ENCODE measurements around the gene LYVE1.

The LYVE1 gene

DNA sequence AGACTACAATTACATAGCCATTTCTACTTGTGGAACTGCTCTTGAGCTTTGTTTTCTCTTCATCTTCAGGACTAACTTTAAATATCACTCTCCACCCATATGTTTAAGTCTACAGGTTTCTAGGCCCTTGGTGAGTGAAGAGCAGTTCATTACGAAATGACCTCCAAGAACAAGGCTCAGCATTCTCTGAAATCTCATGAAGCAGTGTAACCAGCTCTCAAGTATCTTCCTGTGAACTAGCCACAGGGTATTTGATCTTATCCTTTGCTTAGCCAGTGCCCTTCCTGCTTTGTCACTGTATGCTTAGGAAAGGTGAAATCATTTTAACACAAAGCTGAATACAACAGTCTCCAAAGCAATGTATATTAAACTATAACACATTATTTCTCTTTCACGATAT is 20.4 kb upstream of the LYVE1 start:
- Histone ChIP-seq H3K36me3 (peaks cover 0 to 55% (median 0%) of the 10 kb centered on the region in 11 experiments; a peak in 9 of 22 replicates), H3K4me1 (peaks cover 3 to 100% (median 75%) of the 10 kb centered on the region in 10 experiments), H3K4me3 (no peak overlapping the region), H3K4me2 (peak overlapping the region in 9 of 11 experiments; percentile 2 to 77 (median 63); a peak in 16 of 22 replicates), H3K9ac (no peak overlapping the region), H3K27ac (peak overlapping the region in 5 of 11 experiments; percentile 4 to 55 (median 24); a peak in 5 of 22 replicates), H4K20me1 (no peaks in the 10 kb centered on the region), H3K9me3 (replicated peaks in 1 of 11) (peaks cover 0 to 7% (median 0%) of the 10 kb centered on the region in 11 experiments; a peak in 1 of 22 replicates), H3K27me3 (no peaks in the 10 kb centered on the region)
- TF ChIP-seq Cebpa-rat (IDR thresholded peaks at IDR 0.05): no peak

DNA sequence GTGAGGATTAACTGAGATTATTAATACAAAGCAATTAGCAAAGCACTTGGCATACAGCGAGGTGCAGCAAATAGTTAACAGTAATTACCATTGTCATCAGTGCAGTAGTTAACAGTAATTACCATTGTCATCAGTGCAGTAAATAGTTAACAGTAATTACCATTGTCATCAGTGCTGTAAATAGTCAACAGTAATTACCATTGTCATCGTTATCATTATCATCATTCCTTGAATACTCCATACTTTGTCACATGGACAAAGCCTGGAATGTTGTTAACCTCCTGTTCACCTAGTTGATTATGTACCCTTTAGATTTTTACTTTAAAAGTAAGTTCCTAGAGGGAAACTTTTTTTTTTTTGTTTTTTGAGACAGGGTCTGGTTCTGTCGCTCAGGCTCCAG is 19.5 kb upstream of the LYVE1 start:
- Histone ChIP-seq H3K4me2 (peak overlapping the region in 6 of 11 experiments; percentile 63 to 77 (median 72); a peak in 8 of 22 replicates), H3K9ac (no peak overlapping the region), H4K20me1 (no peaks in the 10 kb centered on the region), H3K36me3 (peaks cover 0 to 47% (median 0%) of the 10 kb centered on the region in 11 experiments; a peak in 9 of 22 replicates), H3K9me3 (replicated peaks in 1 of 11) (peaks cover 0 to 7% (median 0%) of the 10 kb centered on the region in 11 experiments; a peak in 1 of 22 replicates), H3K4me1 (peaks cover 12 to 100% (median 75%) of the 10 kb centered on the region in 10 experiments), H3K4me3 (no peak overlapping the region), H3K27ac (no peak overlapping the region), H3K27me3 (no peaks in the 10 kb centered on the region)
- no peak for TF ChIP-seq Cebpa-rat (IDR thresholded peaks at IDR 0.05)

DNA sequence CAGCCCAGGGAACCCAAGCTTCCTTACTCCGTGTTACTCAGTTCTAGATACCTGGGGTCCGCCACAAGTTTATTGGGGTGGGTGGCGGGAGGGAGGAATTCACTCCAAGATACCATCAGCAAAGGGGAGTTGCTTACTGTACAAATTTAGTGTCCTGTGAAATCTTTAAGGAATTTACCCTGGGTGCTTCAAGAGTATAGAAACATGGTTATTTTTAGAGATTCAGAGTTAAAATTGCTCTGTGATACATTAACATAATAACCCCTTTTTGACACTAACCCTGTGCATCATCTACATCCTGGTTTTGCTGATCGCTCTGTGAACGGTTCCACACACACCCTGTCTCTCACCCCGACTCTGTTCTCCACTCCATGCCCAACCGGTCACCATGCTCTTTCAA is 18.9 kb upstream of the LYVE1 start:
- peaks cover 0 to 7% (median 0%) of the 10 kb centered on the region in 11 experiments; a peak in 1 of 22 replicates for H3K9me3 ChIP-seq (replicated peaks in 1 of 11)
- no peak overlapping the region for H3K9ac ChIP-seq
- H3K27me3 ChIP-seq: no peaks in the 10 kb centered on the region
- TF ChIP-seq Cebpa-rat (IDR thresholded peaks at IDR 0.05): no peak
- no peak overlapping the region for H3K4me3 ChIP-seq
- H3K27ac ChIP-seq: 0 out of 22 replicates have a peak overlapping the region, but pooled peaks of 1 of the 11 experiments have one; percentile 21
- H3K4me1 ChIP-seq: peaks cover 19 to 100% (median 76%) of the 10 kb centered on the region in 10 experiments
- no peaks in the 10 kb centered on the region for H4K20me1 ChIP-seq
- H3K4me2 ChIP-seq: peak overlapping the region in 2 of 11 experiments; percentile 4 to 63; a peak in 1 of 22 replicates
- peaks cover 0 to 47% (median 0%) of the 10 kb centered on the region in 11 experiments; a peak in 9 of 22 replicates for H3K36me3 ChIP-seq

- H3K36me3 ChIP-seq: peaks cover 0 to 39% (median 8%) of the 10 kb centered on the region in 11 experiments; a peak in 10 of 22 replicates
- peak overlapping the region in 1 of 11 experiments; percentile 22; a peak in 1 of 22 replicates for H3K9ac ChIP-seq
- peak overlapping the region in 1 of 10 experiments; percentile 7; a peak in 1 of 20 replicates for H3K4me3 ChIP-seq
- no peak for TF ChIP-seq Cebpa-rat (IDR thresholded peaks at IDR 0.05)
- peaks cover 46 to 100% (median 76%) of the 10 kb centered on the region in 10 experiments for H3K4me1 ChIP-seq
- H3K27me3 ChIP-seq: no peaks in the 10 kb centered on the region
- peak overlapping the region in 8 of 11 experiments; percentile 21 to 92 (median 84); a peak in 11 of 22 replicates for H3K27ac ChIP-seq
- no peaks in the 10 kb centered on the region for H4K20me1 ChIP-seq
- H3K4me2 ChIP-seq: peak overlapping the region; percentile 44 to 93 (median 91)
- peaks cover 0 to 21% (median 0%) of the 10 kb centered on the region in 11 experiments; a peak in 2 of 22 replicates for H3K9me3 ChIP-seq (replicated peaks in 1 of 11)
Observed at GRCh38 chr11:10584071-10584501, 15.6 kb upstream of the LYVE1 start.

DNA sequence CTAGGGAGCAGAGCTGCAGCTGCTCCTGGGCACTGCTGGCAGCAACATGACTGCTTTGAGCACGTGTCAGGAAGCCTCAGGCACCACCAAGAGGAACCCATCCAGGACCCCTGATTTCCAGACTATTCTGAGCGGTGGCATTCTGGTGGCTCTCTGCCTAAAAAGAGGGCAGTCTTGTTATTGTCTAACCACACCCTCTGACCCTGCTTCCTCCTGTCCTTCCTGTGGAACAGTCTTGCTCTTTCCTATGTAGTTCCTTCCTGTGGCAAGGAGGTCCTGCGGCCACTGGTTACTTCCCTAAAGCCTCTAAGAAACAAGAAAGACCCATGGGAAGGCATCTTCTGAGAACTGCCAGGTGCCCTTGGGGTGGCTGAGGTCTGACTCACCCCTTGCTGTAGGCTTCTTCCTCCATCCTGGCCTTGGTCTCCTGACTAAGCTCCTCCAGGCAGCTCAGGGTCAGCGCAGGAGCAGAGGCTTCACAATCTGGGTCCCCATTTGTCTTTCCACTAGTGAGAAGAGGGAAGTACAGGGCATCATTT is 13.1 kb upstream of the LYVE1 start:
- Histone ChIP-seq H3K9me3 (replicated peaks in 1 of 11) (peaks cover 0 to 14% (median 0%) of the 10 kb centered on the region in 11 experiments; a peak in 2 of 22 replicates), H3K36me3 (peaks cover 0 to 46% (median 15%) of the 10 kb centered on the region in 11 experiments; a peak in 12 of 22 replicates), H3K4me3 (peak overlapping the region in 2 of 10 experiments; percentile 20; a peak in 2 of 20 replicates), H3K27ac (peak overlapping the region; percentile 0 to 92 (median 82); a peak in 21 of 22 replicates), H3K27me3 (no peaks in the 10 kb centered on the region), H3K4me1 (peaks cover 49 to 82% (median 68%) of the 10 kb centered on the region in 10 experiments), H3K4me2 (peak overlapping the region; percentile 80 to 93 (median 91)), H3K9ac (peak overlapping the region in 9 of 11 experiments; percentile 6 to 72 (median 64); a peak in 15 of 22 replicates), H4K20me1 (no peaks in the 10 kb centered on the region)
- TF ChIP-seq Cebpa-rat (IDR thresholded peaks at IDR 0.05): no peak

GRCh38 chr11:10580623-10581022 is 12.2 kb upstream of the LYVE1 start:
- Histone ChIP-seq H3K9me3 (replicated peaks in 1 of 11) (peaks cover 0 to 14% (median 0%) of the 10 kb centered on the region in 11 experiments; a peak in 2 of 22 replicates), H3K27me3 (no peaks in the 10 kb centered on the region), H3K4me2 (peak overlapping the region; percentile 80 to 93 (median 91)), H3K36me3 (peaks cover 0 to 55% (median 24%) of the 10 kb centered on the region in 11 experiments; a peak in 12 of 22 replicates), H3K4me3 (peak overlapping the region in 5 of 10 experiments; percentile 0 to 20 (median 15); a peak in 4 of 20 replicates), H3K9ac (peak overlapping the region in 8 of 11 experiments; percentile 45 to 72 (median 64); a peak in 12 of 22 replicates), H3K27ac (peak overlapping the region; percentile 0 to 92 (median 82); a peak in 21 of 22 replicates), H4K20me1 (no peaks in the 10 kb centered on the region), H3K4me1 (peaks cover 49 to 75% (median 68%) of the 10 kb centered on the region in 10 experiments)
- TF ChIP-seq Cebpa-rat (IDR thresholded peaks at IDR 0.05): no peak

GRCh38 chr11:10579700-10580099 is 11.2 kb upstream of the LYVE1 start:
- TF ChIP-seq Cebpa-rat (IDR thresholded peaks at IDR 0.05): no peak
- Histone ChIP-seq H3K36me3 (peaks cover 0 to 64% (median 33%) of the 10 kb centered on the region in 11 experiments; a peak in 12 of 22 replicates), H3K27ac (peak overlapping the region in 10 of 11 experiments; percentile 65 to 92 (median 82); a peak in 17 of 22 replicates), H3K9ac (no peak overlapping the region), H3K27me3 (no peaks in the 10 kb centered on the region), H3K4me2 (peak overlapping the region; percentile 80 to 93 (median 91)), H3K4me1 (peaks cover 49 to 66% (median 63%) of the 10 kb centered on the region in 10 experiments), H3K4me3 (0 out of 20 replicates have a peak overlapping the region, but pooled peaks of 2 of the 10 experiments have one; percentile 2 to 15), H4K20me1 (no peaks in the 10 kb centered on the region), H3K9me3 (replicated peaks in 1 of 11) (peaks cover 0 to 14% (median 0%) of the 10 kb centered on the region in 11 experiments; a peak in 2 of 22 replicates)

DNA sequence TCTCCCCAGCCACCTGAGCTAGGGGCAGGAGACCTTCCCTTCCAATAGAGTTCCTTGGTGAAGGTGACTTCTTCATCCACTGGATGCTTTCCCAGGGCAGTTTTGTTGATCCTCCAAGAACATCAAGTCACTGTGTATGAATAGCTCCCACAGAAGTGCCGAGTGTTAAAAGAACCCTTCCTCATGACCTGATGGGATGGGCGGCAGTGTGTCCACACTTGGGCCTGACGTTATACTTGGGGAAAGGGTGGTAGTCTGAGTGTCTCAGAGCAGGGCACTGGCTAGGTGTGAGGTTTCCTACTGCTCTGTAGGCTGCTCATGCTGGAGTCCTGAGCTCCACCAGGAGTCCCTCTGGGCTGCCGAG is 7.6 kb upstream of the LYVE1 start:
- Histone ChIP-seq H3K4me3 (no peak overlapping the region), H3K9me3 (replicated peaks in 1 of 11) (peaks cover 0 to 14% (median 0%) of the 10 kb centered on the region in 11 experiments; a peak in 2 of 22 replicates), H3K27me3 (no peaks in the 10 kb centered on the region), H3K36me3 (peaks cover 0 to 84% (median 43%) of the 10 kb centered on the region in 11 experiments; a peak in 12 of 22 replicates), H3K27ac (no peak overlapping the region), H3K4me2 (no peak overlapping the region), H4K20me1 (no peaks in the 10 kb centered on the region), H3K4me1 (peaks cover 17 to 49% (median 32%) of the 10 kb centered on the region in 10 experiments), H3K9ac (no peak overlapping the region)
- no peak for TF ChIP-seq Cebpa-rat (IDR thresholded peaks at IDR 0.05)
